HepG2 (cell line): Measurements from ENCODE around the gene DNAH8. TPM values are rescaled to one million over a fixed set of nuclear protein-coding genes. Genes with fewer than 3 reads are reported as not detected.

Experiments used
- ATAC-seq: fragments of 200-7000 bp; cut with Tn5 transposase; 3 replicates; pipeline ENCODE4 v1.9.1; 2020; ENCODE audit warnings: mild to moderate bottlenecking, moderate library complexity
- BruUV-seq: library from RNA; stranded (reverse); fragments of 400-500 nt; replicated peaks from 2 replicates; lab custom pipeline; 2021; lab: Mats Ljungman, UMichigan
- CTCF ChIA-PET: fragments of 300-600 bp; formaldehyde crosslinking; extraction: SDS; loops from one replicate; lab custom pipeline; 2021; ENCODE audit warnings: low total read pairs, inconsistent platforms, low intra/inter-chr PET ratio; lab: Yijun Ruan, JAX
- POLR2A ChIA-PET: fragments of 350-600 bp; sonication (Branson Sonifier 250); formaldehyde crosslinking; loops from one replicate; lab custom pipeline; 2020; ENCODE audit warnings: antibody characterized with exemption, inconsistent platforms; lab: Yijun Ruan, JAX
- DNase-seq: peaks from one replicate; pipeline ENCODE4 v3.0.0-alpha.2; 2015; ENCODE audit warnings: low spot score
- FAIRE-seq: peaks from 3 replicates; lab custom pipeline; 2011; peaks lifted over from hg19 to GRCh38; lab: Jason Lieb, UNC
- H2AFZ ChIP-seq: one replicate; pipeline ENCODE4 v1.6.1; 2011; ENCODE audit warnings: low read length, inconsistent platforms
- H3K27ac ChIP-seq: fragments of 300-600 bp; 3 replicates; pipeline ENCODE4 v1.8.0; 2011; ENCODE audit warnings: mixed run types, mild to moderate bottlenecking, mixed read lengths, low read length, inconsistent platforms; ENCODE audit not compliant: insufficient read depth; ENCODE audit errors: extremely low read length
- H3K27me3 ChIP-seq, 2 experiments: fragments of 200-600 bp in 1 of 2; 2 replicates in 1 of 2; 3 replicates in 1 of 2; pipeline versions ENCODE4 v1.6.0 to v1.8.0; 2011; ENCODE audit warnings: low read length in 2 of 2, mild to moderate bottlenecking in 2 of 2, moderate library complexity in 2 of 2, inconsistent platforms in 1 of 2; ENCODE audit not compliant: insufficient read depth in 2 of 2, control insufficient read depth in 1 of 2
- H3K36me3 ChIP-seq, 2 experiments: fragments of 200-600 bp in 1 of 2; replicated peaks in 1 of 2; 2 replicates in 1 of 2; 3 replicates in 1 of 2; pipeline versions ENCODE4 v1.5.1 to v1.8.0; 2011; ENCODE audit warnings: low read length in 2 of 2, inconsistent platforms in 1 of 2; ENCODE audit not compliant: insufficient read depth in 2 of 2, control insufficient read depth in 1 of 2
- H3K4me1 ChIP-seq: 2 replicates; pipeline ENCODE4 v1.5.1; 2012; ENCODE audit warnings: low read length, inconsistent platforms; ENCODE audit not compliant: insufficient read depth
- H3K4me2 ChIP-seq: 2 replicates; pipeline ENCODE4 v1.6.0; 2011; ENCODE audit warnings: low read depth, low read length, inconsistent platforms
- H3K4me3 ChIP-seq, 3 experiments: fragments of 200-600 bp in 1 of 3; sonication (generic), shearing (Covaris generic) in 1 of 3; replicated peaks in 1 of 3; 2 replicates each; pipeline ENCODE4 v1.5.1; 2011 to 2016; ENCODE audit warnings: low read length in 3 of 3, inconsistent platforms in 2 of 3, low read depth in 2 of 3, mild to moderate bottlenecking in 2 of 3, control low read depth in 1 of 3, mixed read lengths in 1 of 3; ENCODE audit not compliant: insufficient read depth in 1 of 3
- H3K79me2 ChIP-seq: one replicate; pipeline ENCODE4 v1.6.1; 2011; ENCODE audit warnings: low read length, inconsistent platforms; ENCODE audit not compliant: insufficient read depth
- H3K9ac ChIP-seq: 2 replicates; pipeline ENCODE4 v1.6.0; 2011; ENCODE audit warnings: mild to moderate bottlenecking, low read depth, low read length, inconsistent platforms; ENCODE audit not compliant: insufficient read depth
- H3K9me3 ChIP-seq: 2 replicates; pipeline ENCODE4 v1.5.1; 2012; ENCODE audit warnings: mild to moderate bottlenecking, low read length
- H4K20me1 ChIP-seq: 2 replicates; pipeline ENCODE4 v1.6.0; 2011; ENCODE audit warnings: inconsistent platforms, mild to moderate bottlenecking, low read length, moderate library complexity; ENCODE audit not compliant: insufficient read depth
- ARID4A ChIP-seq: sonication (generic); formaldehyde crosslinking; IDR thresholded peaks from 2 replicates; pipeline ENCODE4 v1.5.0; 2020; ENCODE audit warnings: mild to moderate bottlenecking, missing genetic modification reagents, borderline replicate concordance
- FOXP1 ChIP-seq, 2 experiments: fragments of 450-650 bp in 1 of 2; IDR thresholded peaks; 2 replicates each; pipeline ENCODE4 v1.6.1; 2017 to 2018; ENCODE audit warnings: antibody characterized with exemption in 1 of 2
- HNF1A ChIP-seq, 2 experiments: sonication (generic) in 1 of 2; formaldehyde crosslinking in 1 of 2; IDR thresholded peaks; 2 replicates each; pipeline versions ENCODE4 v1.4.0 to v1.6.1; 2016 to 2020; ENCODE audit warnings: borderline replicate concordance in 1 of 2, low read depth in 1 of 2, mild to moderate bottlenecking in 1 of 2, missing genetic modification reagents in 1 of 2
- NR2F6 ChIP-seq, 2 experiments: IDR thresholded peaks; 2 replicates each; pipeline ENCODE4 v1.6.1; 2016; ENCODE audit warnings: antibody characterized with exemption in 1 of 2, mild to moderate bottlenecking in 1 of 2
- PCBP2 ChIP-seq: fragments of 200-400 bp; formaldehyde crosslinking; optimal IDR thresholded peaks from 2 replicates; pipeline ENCODE3; 2018; ENCODE audit warnings: low read length, low read depth; ENCODE audit not compliant: poor library complexity, severe bottlenecking
- ZBTB37 ChIP-seq: sonication (generic); formaldehyde crosslinking; IDR thresholded peaks from 2 replicates; pipeline ENCODE4 v1.4.0; 2020; ENCODE audit warnings: mild to moderate bottlenecking, missing genetic modification reagents
- ZC3H13 ChIP-seq: sonication (generic); formaldehyde crosslinking; IDR thresholded peaks from 2 replicates; pipeline ENCODE4 v1.8.1; 2023; ENCODE audit warnings: mild to moderate bottlenecking, missing genetic modification reagents, moderate library complexity
- ZKSCAN8 ChIP-seq: IDR thresholded peaks from 2 replicates; pipeline ENCODE4 v1.6.1; 2016; ENCODE audit warnings: borderline replicate concordance, missing genetic modification reagents, missing compliant biosample characterization
- ZNF614 ChIP-seq: IDR thresholded peaks from 2 replicates; pipeline ENCODE4 v1.6.1; 2018; ENCODE audit warnings: missing biosample characterization, missing genetic modification reagents, inconsistent platforms, borderline replicate concordance
- WGBS: methylation state at CpG from one replicate; pipeline ENCODE4 v1.1.6; 2017; ENCODE audit warnings: low lambda C conversion rate; 5-methylcytosine and 5-hydroxymethylcytosine counted together
- in situ Hi-C: cut with HindIII; loops from 2 replicates; pipeline ENCODE4 v1.10.0; 2017; ENCODE audit warnings: low pct_unique_long_range_greater_than_20kb; ENCODE audit not compliant: extremely low pct_ligation_motif_present
- intact Hi-C: fragments of 100-400 bp; cut with micrococcal nuclease; formaldehyde crosslinking; loops from one replicate; pipeline ENCODE4 v1.10.0; 2022; ENCODE audit not compliant: unreplicated experiment
- polyA plus RNA-seq, 8 experiments: library from polyadenylated mRNA; depleted of rRNA in 3 of 8; stranded (reverse) in 7 of 8; unstranded in 1 of 8; fragments of >200 nt; fragmentation: Illumina TruSeq in 4 of 8; extraction: Trizol in 4 of 8; gene quantifications; 2 replicates each; pipeline versions ENCODE4 v1.2.1 to v1.2.3, GENCODE V29; 2011 to 2016; ENCODE audit warnings: low read depth in 4 of 8, missing spikeins in 1 of 8, mixed read lengths in 1 of 8; ENCODE audit not compliant: insufficient read depth in 1 of 8
- total RNA-seq, 5 experiments: library from RNA; depleted of rRNA; stranded (reverse); fragments of >200 nt; fragmentation: Illumina TruSeq; extraction: Trizol; gene quantifications; 2 replicates each; pipeline ENCODE4 v1.2.3, GENCODE V29; 2016; ENCODE audit warnings: low read depth in 1 of 5

The DNAH8 gene
- total and polyA plus RNA-seq, 2 of the 13 experiments (the other 11 are each of a cell fraction or from before 2014, with no cell fraction given): not detected

GRCh38 chr6:38749473-38749872 lies 34.4 kb downstream of the DNAH8 start:
- in situ Hi-C loops: no loop called here
- Histone ChIP-seq H3K9me3 (no peaks in the 10 kb centered on the region), H3K36me3 (no peaks in the 10 kb centered on the region), H3K79me2 (no peaks in the 10 kb centered on the region), H4K20me1 (no peaks in the 10 kb centered on the region), H3K27me3 (no peaks in the 10 kb centered on the region), H3K4me1 (no peaks in the 10 kb centered on the region), H3K4me3 (no peak overlapping the region), H3K9ac (no peak overlapping the region), H3K4me2 (no peak overlapping the region), H3K27ac (no peak overlapping the region), H2AFZ (no peak overlapping the region)
- intact Hi-C loops: no loop called here
- ChIA-PET POLR2A (no interaction called here), CTCF (no interaction called here)
- no peak for FAIRE-seq
- ATAC-seq: no peak
- no TSS peak for BruUV-seq
- 32% methylated on average over 1 of the region's 1 CpG for WGBS
- DNase-seq: no peak
- no peak for TF ChIP-seq NR2F6 (IDR thresholded peaks at IDR 0.05)
- no peak for TF ChIP-seq NR2F6 (CRISPR knock-in tag; IDR thresholded peaks at IDR 0.05)
- TF ChIP-seq ZBTB37 (CRISPR knock-in tag): no peak
- no peak for TF ChIP-seq FOXP1 (IDR thresholded peaks at IDR 0.05)
- no peak for TF ChIP-seq FOXP1 (CRISPR knock-in tag; IDR thresholded peaks at IDR 0.05)
- no peak for TF ChIP-seq PCBP2
- TF ChIP-seq ZNF614 (CRISPR knock-in tag): no peak
- no peak for TF ChIP-seq ARID4A (CRISPR knock-in tag)
- no peak for TF ChIP-seq HNF1A (IDR thresholded peaks at IDR 0.05; ENCODE audit: low read depth)
- TF ChIP-seq HNF1A (CRISPR knock-in tag; IDR thresholded peaks at IDR 0.05; ENCODE audit: borderline replicate concordance): no peak
- no peak for TF ChIP-seq ZKSCAN8 (CRISPR knock-in tag)
- TF ChIP-seq ZC3H13: no peak
